ENCODE results near the gene TDRD10.

DNA sequence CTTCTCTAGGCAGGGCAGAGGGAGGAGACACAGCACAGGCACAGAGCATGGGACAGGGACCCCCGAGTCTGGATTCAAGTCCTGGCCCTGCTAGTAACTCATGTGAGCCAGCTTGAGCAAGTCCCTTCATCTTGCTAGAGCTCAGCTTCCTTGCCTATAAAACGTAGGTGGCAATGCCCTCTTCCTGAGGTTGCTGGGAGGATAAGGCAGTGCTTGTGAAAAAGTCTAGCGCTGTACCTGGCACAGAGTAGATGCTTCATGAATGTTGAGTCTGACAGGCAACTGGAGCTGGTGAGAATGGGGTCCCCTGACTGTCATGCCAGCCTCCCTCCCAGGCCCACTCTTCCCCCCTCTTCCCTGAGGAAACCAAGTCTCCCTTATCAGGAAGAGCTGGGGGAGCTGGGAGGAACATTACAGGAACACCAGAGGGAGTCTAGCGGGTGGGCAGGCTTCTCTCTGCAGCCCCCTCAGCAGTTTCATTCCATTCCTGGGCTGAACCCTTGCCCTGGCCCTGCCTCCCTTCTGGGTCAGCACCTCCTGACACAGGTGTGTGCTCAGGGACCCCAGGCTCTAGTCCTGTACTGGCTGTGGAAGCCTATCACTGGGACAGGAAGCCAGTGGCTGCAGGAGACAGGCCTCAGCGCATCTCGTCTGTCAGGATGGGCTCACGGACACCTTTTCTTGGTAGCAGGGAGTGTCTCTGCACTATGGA lies 75.5 kb downstream of the TDRD10 start:
- TF ChIP-seq GATA3 (IDR thresholded peaks at IDR 0.05; ENCODE audit: low read depth, low read length) (no peak), GATA2 (IDR thresholded peaks at IDR 0.05; ENCODE audit: low read depth, low read length) (no peak)

All from SH-SY5Y (cell line).